Right lobe of liver (tissue), 4 donors: ENCODE measurements around the gene ZSCAN10.

ENCODE experiments used
- CTCF ChIP-seq, 4 donors: fragments of 200-600 bp in 3 of 4; fragments of 450-650 bp in 1 of 4; IDR thresholded peaks; one replicate each; pipeline versions ENCODE4 v1.5.1 to v1.8.0; 2016 to 2022; ENCODE audit warnings: antibody characterized with exemption in 4 of 4, mild to moderate bottlenecking in 2 of 4
- POLR2A ChIP-seq: fragments of 450-650 bp; IDR thresholded peaks from one replicate; pipeline ENCODE4 v1.6.1; 2017; ENCODE audit warnings: antibody characterized with exemption, mild to moderate bottlenecking
- donor health status: DM: no; HTN: no; CAD: no.
- donor health status: DM: no; HTN: no; CAD: no.
- donor health status: DM: no; HTN: yes; CAD: no.

- TF ChIP-seq POLR2A (no peak), CTCF (IDR thresholded peaks at IDR 0.05) (no peak)
These were observed 39.3 kb downstream of the ZSCAN10 start for GRCh38 chr16:3059723-3060242.
